ENCODE data around the gene DCLK1.
A peak's percentile ranks its signal among the peaks of the same experiment; 100 is the strongest.
"Not testable (repeated sequence)": the region's sequence is repeated elsewhere in the genome, so short reads cannot be mapped to it uniquely, and the experiment has no call there.

The DCLK1 gene

GRCh38 chr13:35983206-35983605 lies 148.0 kb downstream of the DCLK1 start:
- DNase-seq, result no peak

GRCh38 chr13:35979361-35979951 lies 151.7 kb downstream of the DCLK1 start:
- DNase-seq, result no peak

GRCh38 chr13:35978607-35979316 lies 152.4 kb downstream of the DCLK1 start:
- peak; percentile 16 to 50 for DNase-seq

- DNase-seq, result no peak
These were observed 154.1 kb downstream of the DCLK1 start for GRCh38 chr13:35977060-35977459.

- no peak for DNase-seq
These were observed 155.1 kb downstream of the DCLK1 start for GRCh38 chr13:35976126-35976525.

GRCh38 chr13:35966951-35967350 lies 164.2 kb downstream of the DCLK1 start:
- DNase-seq, result not testable (repeated sequence)

GRCh38 chr13:35966024-35966423 lies 165.2 kb downstream of the DCLK1 start:
- no peak for DNase-seq

GRCh38 chr13:35965226-35965927 lies 165.8 kb downstream of the DCLK1 start:
- peak in 1 of 2 experiments; percentile 33 for DNase-seq

GRCh38 chr13:35964863-35965180 lies 166.4 kb downstream of the DCLK1 start:
- DNase-seq, result no peak

GRCh38 chr13:35964011-35964862 lies 166.9 kb downstream of the DCLK1 start:
- DNase-seq, result no peak

GRCh38 chr13:35961461-35962220 lies 169.5 kb downstream of the DCLK1 start:
- peak in 1 of 2 experiments; percentile 32 for DNase-seq

- DNase-seq, result no peak
These were observed 170.2 kb downstream of the DCLK1 start for GRCh38 chr13:35961002-35961401.

- no peak for DNase-seq
These were observed 173.2 kb downstream of the DCLK1 start for GRCh38 chr13:35957996-35958395.

- DNase-seq, result no peak
These were observed 173.9 kb downstream of the DCLK1 start for GRCh38 chr13:35957241-35957731.

GRCh38 chr13:35956074-35956473 lies 175.1 kb downstream of the DCLK1 start:
- DNase-seq, result no peak

- DNase-seq, result no peak
These were observed 177.0 kb downstream of the DCLK1 start for GRCh38 chr13:35954207-35954560.

GRCh38 chr13:35953537-35954206 lies 177.5 kb downstream of the DCLK1 start:
- peak; percentile 94 to 99 for DNase-seq

GRCh38 chr13:35947315-35947714 lies 183.9 kb downstream of the DCLK1 start:
- no peak for DNase-seq

- DNase-seq, result no peak
These were observed 185.8 kb downstream of the DCLK1 start for GRCh38 chr13:35945368-35945767.

GRCh38 chr13:35941374-35941773 lies 189.8 kb downstream of the DCLK1 start:
- DNase-seq, result no peak

- DNase-seq, result no peak
These were observed 190.4 kb downstream of the DCLK1 start for GRCh38 chr13:35940734-35941133.
